Measurements from ENCODE around the gene DMTF1.
A peak's percentile ranks its signal among the peaks of the same experiment; 100 is the strongest.

Gene DMTF1

GRCh38 chr7:87148332-87148955 is 3.8 kb upstream of the DMTF1 start:
- DNase-seq = no peak

DNA sequence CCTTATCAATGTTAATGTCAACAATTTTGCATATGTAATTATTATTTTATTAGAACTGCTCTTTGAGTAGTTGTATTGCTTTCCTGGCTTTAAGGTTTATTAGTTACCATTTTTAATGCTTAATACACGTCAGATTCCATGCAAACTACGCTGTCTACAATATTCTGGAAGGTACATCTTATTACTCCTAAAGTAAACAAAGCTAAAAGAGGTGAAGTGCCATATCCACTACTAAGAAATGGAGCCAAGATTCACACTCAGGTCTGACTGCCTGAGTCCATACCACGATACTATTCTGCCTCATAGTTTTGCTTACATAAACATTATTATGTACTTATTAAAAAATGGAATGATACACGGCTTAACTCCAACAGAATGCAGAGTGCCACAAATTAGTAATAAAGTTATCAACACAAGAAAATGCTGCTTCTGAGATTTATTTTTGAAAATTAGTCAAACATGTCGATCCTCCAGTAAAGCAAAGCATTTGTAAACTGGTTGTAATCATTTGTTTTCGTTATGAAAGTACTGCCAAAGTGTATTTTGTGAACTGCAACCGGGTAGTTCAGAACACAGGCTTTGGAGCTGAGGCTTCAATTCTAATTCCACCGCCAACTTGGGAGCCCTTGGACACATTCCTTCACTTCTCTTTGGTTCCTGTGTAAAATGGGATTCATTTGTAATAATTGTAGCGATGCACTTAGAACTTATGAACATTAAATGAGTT is 1.1 kb upstream of the DMTF1 start:
- no peak for DNase-seq

- DNase-seq = no peak
Observed at GRCh38 chr7:87151729-87152111, 533 bp upstream of the DMTF1 start.

GRCh38 chr7:87152897-87153641 is 816 bp downstream of the DMTF1 start:
- DNase-seq = peak; percentile 17

- no peak for DNase-seq
Observed at GRCh38 chr7:87154166-87154565, 1.9 kb downstream of the DMTF1 start.

- no peak for DNase-seq
Observed at GRCh38 chr7:87154569-87154968, 2.3 kb downstream of the DMTF1 start.

DNA sequence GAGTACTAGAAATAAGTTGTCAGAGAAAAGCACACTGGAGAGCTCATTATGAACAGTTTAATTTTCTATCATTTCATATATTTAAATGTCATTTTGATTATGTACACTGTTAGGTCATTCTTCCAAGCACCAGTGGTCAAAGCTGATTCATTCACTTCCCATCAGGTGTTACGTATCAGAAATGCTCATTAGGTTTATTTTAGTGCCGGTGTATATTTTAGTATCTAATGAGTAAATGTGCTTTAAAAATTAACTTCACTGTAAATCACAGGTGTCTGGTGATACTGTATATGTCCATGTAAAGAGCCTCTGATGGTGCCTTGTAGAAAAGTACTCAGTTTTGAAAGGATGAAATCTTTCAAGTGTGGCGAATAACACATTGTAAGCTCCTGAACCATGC is 3.5 kb downstream of the DMTF1 start:
- no peak for DNase-seq

GRCh38 chr7:87156709-87157108 is 4.5 kb downstream of the DMTF1 start:
- DNase-seq = no peak

- DNase-seq = no peak
Observed at GRCh38 chr7:87159538-87159937, 7.3 kb downstream of the DMTF1 start.

- no peak for DNase-seq
Observed at GRCh38 chr7:87164433-87164832, 12.2 kb downstream of the DMTF1 start.

DNA sequence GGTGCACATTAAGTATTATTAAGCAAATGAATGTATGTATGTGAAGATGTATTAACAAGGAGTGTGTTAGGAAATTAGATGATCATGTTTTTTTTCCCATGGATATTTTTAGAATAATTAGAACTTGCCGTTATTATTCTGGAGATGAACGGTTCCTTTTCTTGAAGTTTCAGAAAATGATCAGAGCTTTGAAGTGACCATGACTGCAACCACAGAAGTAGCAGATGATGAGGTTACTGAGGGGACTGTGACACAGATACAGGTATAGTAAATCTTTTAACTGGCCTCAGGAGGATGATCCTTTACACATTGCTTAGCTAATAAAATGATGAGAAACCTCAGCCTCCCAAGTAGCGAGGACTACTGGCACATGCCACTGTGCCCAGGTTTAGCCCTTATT is 18.6 kb downstream of the DMTF1 start:
- DNase-seq = no peak

GRCh38 chr7:87171282-87171934 is 19.2 kb downstream of the DMTF1 start:
- DNase-seq = no peak

- no peak for DNase-seq
Observed at GRCh38 chr7:87173471-87173870, 21.2 kb downstream of the DMTF1 start.

DNA sequence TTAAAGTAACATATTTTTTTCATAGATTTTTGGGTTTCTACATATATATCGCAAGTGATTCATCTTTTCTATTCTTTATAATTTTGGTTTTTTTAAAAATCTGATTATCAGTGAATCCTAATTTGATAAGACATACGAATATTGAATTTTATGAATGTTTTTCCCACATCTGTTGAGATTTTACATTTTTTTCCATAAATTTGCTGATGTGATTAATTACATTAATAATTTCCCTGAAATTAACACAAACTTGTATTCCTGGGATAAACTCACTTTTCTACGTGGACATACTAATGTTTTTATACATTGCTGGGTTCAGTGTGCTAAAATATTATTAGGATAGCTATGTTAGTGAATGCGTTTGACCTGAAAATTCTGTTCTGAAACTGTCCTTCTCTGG is 26.1 kb downstream of the DMTF1 start:
- DNase-seq = no peak

DNA sequence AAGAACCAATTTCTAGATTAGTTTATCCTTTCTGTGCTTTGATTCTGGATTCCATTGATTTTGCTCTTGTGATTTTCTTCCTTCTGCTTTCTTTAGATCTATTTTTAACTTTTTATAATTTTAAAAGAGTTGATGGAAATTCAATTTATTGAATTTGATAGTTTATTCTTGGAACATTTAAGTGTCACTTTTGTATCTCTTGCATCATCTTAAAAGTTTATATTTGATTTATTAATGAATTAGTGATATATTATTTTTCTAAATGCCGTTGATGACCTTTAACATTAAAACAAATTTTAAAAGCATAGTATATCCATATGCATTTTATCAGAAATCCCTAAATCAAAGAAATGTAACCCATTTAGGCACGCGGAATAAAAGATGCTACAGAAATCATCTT is 26.9 kb downstream of the DMTF1 start:
- DNase-seq = no peak

DNA sequence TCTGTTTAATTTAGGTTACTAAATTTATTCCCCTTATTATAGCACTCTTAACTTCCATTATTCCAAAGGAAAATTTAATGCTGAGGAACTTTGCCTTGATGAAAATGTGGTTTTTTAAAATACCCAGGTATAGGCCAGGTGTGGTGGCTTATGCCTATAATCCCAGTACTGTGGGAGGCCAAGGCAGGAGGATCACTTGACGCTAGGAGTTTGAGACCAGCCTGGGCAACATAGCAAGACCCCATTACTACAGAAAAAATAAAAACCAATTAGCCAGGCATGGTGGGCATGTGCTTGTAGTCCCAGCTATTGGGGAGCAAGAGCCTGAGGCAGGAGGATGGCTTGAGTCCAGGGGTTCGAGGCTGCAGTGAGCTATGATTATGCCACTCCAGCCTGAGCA is 34.9 kb downstream of the DMTF1 start:
- no peak for DNase-seq

- no peak for DNase-seq
Observed at GRCh38 chr7:87188930-87189329, 36.7 kb downstream of the DMTF1 start.

GRCh38 chr7:87190783-87191182 is 38.5 kb downstream of the DMTF1 start:
- DNase-seq = no peak

GRCh38 chr7:87192784-87193487 is 40.7 kb downstream of the DMTF1 start:
- DNase-seq = no peak

- no peak for DNase-seq
Observed at GRCh38 chr7:87193912-87194311, 41.7 kb downstream of the DMTF1 start.

DNA sequence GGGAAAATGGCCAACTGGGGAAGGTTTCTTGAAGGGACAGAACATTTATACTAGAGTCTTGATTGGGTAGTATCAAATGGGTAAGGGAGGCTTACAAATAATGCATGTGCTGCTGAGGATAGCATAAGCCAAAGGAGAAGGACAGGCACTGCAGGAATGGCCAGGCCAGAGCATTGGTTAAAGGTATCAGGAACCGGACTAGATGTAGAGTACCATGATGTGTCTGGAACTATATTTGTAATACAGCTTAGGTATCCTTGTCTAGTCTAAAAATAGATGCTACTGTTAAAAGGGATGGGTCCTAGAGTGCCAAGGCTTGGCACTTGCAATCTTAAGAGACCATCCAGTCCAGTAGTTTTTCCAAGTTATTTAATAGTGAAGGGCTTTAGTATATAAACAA is 47.0 kb downstream of the DMTF1 start:
- no peak for DNase-seq

- no peak for DNase-seq
Observed at GRCh38 chr7:87199700-87200450, 47.6 kb downstream of the DMTF1 start.

Measured in activated CD8-positive, alpha-beta memory T cell treated with anti-CD3 and anti-CD28 coated beads, Interleukin-2, amount 50 U/mL, for 4 hours (primary cell).